ENCODE data around the gene TFEB.

Gene TFEB

DNA sequence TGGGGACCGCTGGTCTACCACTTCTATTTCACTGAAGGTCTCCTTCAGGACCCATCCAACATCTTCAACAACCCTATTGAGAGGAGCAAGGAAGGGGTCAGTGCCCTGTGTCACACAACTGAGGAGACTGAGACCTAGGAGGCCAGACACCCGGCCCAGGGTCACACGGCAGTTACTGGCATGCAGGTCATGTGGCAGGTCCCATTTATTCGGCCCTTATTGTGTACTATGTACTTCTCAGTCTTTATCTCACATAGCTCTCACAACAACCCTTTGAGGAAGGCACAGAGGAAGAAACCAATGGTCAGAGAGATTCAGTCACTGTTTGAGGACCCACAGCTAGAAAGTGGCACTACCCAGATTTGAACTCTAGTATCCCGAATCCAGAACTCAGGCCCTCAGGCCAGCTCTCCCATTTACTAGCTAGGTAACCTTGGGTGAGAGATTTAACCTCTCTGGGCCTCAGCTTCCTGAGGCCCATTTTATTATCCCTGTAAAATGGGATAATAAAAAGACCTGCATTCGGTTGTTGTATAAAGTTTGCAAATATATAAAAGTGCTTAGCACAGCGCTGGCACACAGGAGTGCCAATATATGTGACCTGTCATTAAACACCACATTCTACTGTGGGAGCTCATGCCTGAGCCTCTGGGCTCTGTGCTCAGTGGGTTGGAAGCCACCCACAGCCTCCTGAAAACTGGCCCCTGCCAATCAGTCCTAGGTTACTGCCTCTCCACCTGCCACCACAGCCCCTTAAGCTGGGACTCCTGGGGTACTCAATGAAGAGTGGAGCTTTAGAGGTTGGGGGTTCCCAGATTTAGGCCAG is 15.8 kb downstream of the TFEB start:
- Histone ChIP-seq H3K27me3 (ENCODE audit: insufficient read depth, low read length) (no peaks in the 10 kb centered on the region), H3K36me3 (ENCODE audit: insufficient read depth, low read length) (no peaks in the 10 kb centered on the region), H3K9me3 (ENCODE audit: low read length) (no peaks in the 10 kb centered on the region), H3K4me3 (ENCODE audit: low read length) (no peak overlapping the region), H3K4me1 (ENCODE audit: insufficient read depth, low read length) (no peaks in the 10 kb centered on the region), H2AFZ (ENCODE audit: low read depth, low read length) (no peak overlapping the region)

DNA sequence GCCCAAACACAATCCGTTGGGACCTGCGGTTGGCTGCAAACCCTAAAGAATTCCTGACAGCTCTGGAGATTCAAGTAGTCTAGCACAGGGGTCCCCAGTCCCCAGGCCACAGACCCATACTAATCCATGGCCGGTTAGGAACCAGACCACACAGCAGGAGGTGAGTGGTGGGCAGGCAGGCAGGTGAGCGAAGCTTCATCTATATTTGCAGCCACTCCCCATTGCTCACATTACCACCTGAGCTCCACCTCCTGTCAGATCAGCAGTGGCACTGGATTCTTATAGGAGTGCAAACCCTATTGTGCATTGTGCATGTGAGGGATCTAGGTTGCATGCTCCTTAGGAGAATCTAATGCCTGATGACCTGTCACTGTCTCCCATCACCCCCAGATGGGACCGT is 16.6 kb downstream of the TFEB start:
- no peaks in the 10 kb centered on the region for H3K36me3 ChIP-seq (ENCODE audit: insufficient read depth, low read length)

DNA sequence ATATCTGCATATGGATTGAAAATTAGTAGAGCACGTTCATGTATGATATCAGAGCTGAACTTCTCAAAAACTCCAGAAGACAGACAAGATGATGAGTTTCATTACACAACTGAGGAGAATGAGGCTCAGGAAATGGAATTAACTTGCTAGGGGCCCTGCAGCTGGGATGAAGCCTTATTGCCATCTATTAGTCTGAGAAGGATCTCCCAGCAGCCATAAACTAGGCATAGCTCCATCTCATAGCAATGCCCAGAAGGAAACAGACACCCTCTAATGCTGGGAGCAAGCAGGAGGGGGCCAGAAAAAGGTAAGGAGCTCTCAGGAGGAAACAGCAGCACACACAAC is 18.0 kb downstream of the TFEB start:
- no peaks in the 10 kb centered on the region for H3K9me3 ChIP-seq (ENCODE audit: low read length)
- H3K4me3 ChIP-seq (ENCODE audit: low read length) = no peak overlapping the region
- no peak overlapping the region for H2AFZ ChIP-seq (ENCODE audit: low read depth, low read length)
- no peaks in the 10 kb centered on the region for H3K4me1 ChIP-seq (ENCODE audit: insufficient read depth, low read length)
- H3K36me3 ChIP-seq (ENCODE audit: insufficient read depth, low read length) = no peaks in the 10 kb centered on the region
- no peaks in the 10 kb centered on the region for H3K27me3 ChIP-seq (ENCODE audit: insufficient read depth, low read length)

More for the DNA sequence above, 16.6 kb downstream of the TFEB start:
- H3K4me3 ChIP-seq (ENCODE audit: low read length) = no peak overlapping the region
- no peaks in the 10 kb centered on the region for H3K4me1 ChIP-seq (ENCODE audit: insufficient read depth, low read length)
- no peaks in the 10 kb centered on the region for H3K9me3 ChIP-seq (ENCODE audit: low read length)
- no peaks in the 10 kb centered on the region for H3K27me3 ChIP-seq (ENCODE audit: insufficient read depth, low read length)
- H2AFZ ChIP-seq (ENCODE audit: low read depth, low read length) = no peak overlapping the region

DNA sequence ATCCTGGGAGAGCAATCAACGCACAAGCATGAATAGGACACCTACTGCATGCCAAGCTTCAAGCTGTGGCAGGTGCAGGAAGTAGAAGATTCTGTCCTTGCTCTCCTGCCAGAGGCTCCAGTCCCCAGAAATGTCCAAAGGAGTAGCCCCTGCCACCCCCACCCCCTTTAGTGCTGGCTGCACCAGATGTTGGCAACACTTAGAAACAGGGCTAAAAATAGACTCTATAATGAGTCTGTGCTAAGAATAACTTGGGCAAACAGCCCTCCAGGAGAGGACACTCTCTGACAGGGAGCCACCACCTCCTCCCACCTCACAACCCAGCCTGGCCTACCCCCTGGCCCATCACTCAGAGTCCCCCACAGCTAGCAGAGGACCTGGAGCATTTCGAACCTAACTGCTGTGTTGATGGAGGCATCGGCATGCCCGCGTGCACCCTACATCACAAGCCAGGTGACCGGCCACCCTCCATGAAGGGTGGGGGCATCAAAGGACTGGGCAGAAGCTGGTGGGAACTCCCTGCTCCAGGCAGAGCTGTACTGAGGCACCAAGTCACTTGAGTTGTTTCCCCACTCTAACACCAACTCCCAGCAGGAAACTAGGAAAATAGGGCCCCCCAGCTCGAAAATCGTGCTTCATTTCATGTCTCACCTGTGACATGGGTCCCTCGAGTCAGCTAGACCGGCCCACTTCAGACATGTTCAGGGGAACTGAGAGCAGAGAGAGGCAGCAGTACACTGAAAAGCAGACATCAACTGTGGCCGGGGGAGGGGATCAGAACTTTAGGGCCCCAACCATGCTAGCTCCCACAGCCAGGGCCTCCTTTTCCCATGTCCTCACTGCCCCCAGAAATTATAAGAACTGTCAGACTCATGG is 18.7 kb downstream of the TFEB start:
- Histone ChIP-seq H2AFZ (ENCODE audit: low read depth, low read length) (no peak overlapping the region), H3K27me3 (ENCODE audit: insufficient read depth, low read length) (no peaks in the 10 kb centered on the region), H3K9me3 (ENCODE audit: low read length) (no peaks in the 10 kb centered on the region), H3K4me3 (ENCODE audit: low read length) (no peak overlapping the region), H3K36me3 (ENCODE audit: insufficient read depth, low read length) (no peaks in the 10 kb centered on the region), H3K4me1 (ENCODE audit: insufficient read depth, low read length) (no peaks in the 10 kb centered on the region)

DNA sequence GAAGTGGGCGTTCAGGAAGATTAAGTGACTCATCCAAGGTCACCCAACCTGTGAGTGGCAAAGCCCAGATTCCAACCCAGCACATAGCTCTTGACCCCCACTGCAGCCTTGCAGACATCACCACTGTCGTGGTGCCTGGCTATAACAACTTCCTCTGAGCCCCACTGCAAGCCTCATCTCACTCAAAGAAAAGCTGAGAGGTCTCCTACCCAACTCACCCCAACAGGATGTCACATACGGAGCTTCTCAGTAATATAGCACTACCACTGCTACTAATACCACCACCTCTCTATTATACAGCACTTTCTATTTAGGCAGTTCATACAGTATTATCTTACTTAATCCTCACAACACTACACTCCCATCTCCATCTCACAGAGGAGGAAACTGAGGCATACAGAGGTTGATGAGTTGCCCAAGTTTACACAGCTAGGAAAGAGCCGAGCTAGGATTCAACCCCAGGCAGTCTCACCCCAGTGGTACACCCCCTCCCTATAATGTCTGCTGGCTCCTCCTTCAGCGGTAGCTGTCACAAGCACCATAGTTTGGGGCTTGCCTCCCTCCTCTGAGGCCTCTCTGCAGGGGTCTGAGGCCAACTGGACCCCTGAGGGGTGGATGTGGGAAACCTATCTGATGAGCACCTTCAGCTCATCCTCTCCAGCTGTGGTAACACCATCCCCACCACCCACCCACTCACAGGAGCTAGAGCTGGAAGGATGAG is 19.5 kb downstream of the TFEB start:
- Histone ChIP-seq H3K4me3 (ENCODE audit: low read length) (no peak overlapping the region), H3K36me3 (ENCODE audit: insufficient read depth, low read length) (no peaks in the 10 kb centered on the region), H3K4me1 (ENCODE audit: insufficient read depth, low read length) (no peaks in the 10 kb centered on the region), H3K9me3 (ENCODE audit: low read length) (no peaks in the 10 kb centered on the region), H2AFZ (ENCODE audit: low read depth, low read length) (no peak overlapping the region), H3K27me3 (ENCODE audit: insufficient read depth, low read length) (peaks cover 7% of the 10 kb centered on the region)

DNA sequence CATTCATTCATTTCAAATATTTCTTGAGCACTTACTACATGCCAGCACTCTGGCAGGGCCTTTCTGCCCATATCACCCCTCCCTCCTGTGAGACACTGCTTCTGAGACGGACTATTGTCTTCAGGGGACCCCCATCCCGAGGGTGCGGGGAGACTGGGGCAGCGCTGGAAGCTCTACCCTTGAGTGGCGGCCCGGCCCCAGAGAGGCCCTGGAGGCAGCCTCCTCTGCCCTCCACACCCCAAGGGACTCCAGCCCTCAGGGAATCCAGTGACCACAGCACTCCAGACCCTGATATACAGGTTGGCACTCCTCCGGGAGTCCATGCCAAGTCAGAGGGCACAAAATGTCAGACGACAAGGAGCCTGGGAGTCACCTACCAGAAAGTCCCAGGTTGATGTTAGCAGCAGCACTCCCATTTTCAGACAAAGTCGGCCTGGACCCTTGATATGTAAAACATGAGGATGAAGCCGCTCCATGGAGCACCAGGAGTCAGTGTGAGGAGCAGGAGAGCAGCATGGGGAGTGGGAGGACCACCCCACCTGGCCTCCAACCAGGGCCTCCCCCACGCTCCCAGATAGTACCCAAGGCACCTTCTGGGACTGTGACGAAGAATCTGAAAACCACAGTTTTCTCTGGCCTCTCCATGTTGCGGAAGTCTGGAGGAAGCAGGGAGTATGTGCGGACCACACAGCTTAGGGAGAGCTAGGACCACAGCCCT is 20.7 kb downstream of the TFEB start:
- no peaks in the 10 kb centered on the region for H3K9me3 ChIP-seq (ENCODE audit: low read length)
- H3K4me3 ChIP-seq (ENCODE audit: low read length) = no peak overlapping the region
- H2AFZ ChIP-seq (ENCODE audit: low read depth, low read length) = no peak overlapping the region
- H3K4me1 ChIP-seq (ENCODE audit: insufficient read depth, low read length) = no peaks in the 10 kb centered on the region
- H3K27me3 ChIP-seq (ENCODE audit: insufficient read depth, low read length) = peaks cover 14% of the 10 kb centered on the region
- no peaks in the 10 kb centered on the region for H3K36me3 ChIP-seq (ENCODE audit: insufficient read depth, low read length)

DNA sequence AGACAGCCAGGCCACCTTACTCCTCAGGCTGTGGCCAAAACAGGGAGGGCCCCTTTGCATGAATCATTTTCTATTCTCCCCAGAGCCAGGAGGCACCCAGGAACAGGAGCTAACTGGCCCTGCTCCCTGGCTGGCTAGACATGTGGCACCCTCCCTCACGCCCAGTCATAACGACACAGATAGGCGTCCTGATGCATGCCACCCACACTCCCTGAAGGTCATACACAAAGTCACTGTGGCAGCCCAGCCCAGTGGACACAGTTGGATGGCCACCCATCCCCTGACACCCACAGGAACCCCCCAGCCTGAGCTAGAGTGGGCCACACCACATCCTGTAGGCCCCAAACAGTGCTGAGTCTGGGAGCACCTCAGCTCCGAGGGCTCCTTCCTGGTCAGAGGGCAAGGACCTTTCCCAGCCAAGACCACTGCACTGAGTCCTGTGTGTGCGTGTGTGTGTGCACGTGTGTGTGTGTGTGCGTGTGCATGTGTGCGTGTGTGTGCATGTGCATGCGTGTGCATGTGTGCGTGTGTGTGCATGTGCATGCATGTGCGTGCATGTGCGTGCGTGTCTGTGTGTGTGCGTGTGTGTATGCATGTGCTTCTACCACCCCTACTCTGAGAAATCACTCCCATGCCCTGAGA is 21.6 kb downstream of the TFEB start:
- Histone ChIP-seq H3K9me3 (ENCODE audit: low read length) (no peaks in the 10 kb centered on the region), H3K27me3 (ENCODE audit: insufficient read depth, low read length) (peaks cover 15% of the 10 kb centered on the region), H3K4me1 (ENCODE audit: insufficient read depth, low read length) (no peaks in the 10 kb centered on the region), H3K4me3 (ENCODE audit: low read length) (no peak overlapping the region), H2AFZ (ENCODE audit: low read depth, low read length) (no peak overlapping the region), H3K36me3 (ENCODE audit: insufficient read depth, low read length) (no peaks in the 10 kb centered on the region)

DNA sequence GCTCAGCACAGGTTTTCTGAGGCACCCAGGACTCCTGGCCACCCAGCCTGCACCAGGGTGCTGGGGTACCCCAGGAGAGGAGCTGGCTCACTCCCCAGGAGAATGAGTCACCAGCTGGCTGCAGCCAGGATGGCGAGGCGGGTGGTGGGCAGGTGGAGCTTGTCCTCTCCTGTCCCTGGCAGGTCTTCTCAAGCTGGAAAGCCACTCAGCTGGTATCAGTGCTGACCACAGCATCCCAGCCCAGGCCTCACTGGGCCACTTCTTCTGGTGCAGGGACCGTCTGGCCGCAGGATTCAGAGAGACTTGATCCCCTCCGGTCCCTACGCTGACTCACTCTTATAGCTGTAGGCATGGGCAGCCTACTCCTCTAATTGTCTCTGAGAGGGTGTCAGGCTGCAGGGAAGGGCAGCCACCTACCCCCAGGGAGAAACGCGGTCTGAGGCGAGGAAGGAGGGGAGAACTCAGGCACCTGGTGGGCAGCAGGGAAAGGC is 22.2 kb downstream of the TFEB start:
- Histone ChIP-seq H3K36me3 (ENCODE audit: insufficient read depth, low read length) (no peaks in the 10 kb centered on the region), H2AFZ (ENCODE audit: low read depth, low read length) (no peak overlapping the region), H3K4me1 (ENCODE audit: insufficient read depth, low read length) (no peaks in the 10 kb centered on the region), H3K4me3 (ENCODE audit: low read length) (no peak overlapping the region), H3K27me3 (ENCODE audit: insufficient read depth, low read length) (peaks cover 21% of the 10 kb centered on the region), H3K9me3 (ENCODE audit: low read length) (no peaks in the 10 kb centered on the region)

DNA sequence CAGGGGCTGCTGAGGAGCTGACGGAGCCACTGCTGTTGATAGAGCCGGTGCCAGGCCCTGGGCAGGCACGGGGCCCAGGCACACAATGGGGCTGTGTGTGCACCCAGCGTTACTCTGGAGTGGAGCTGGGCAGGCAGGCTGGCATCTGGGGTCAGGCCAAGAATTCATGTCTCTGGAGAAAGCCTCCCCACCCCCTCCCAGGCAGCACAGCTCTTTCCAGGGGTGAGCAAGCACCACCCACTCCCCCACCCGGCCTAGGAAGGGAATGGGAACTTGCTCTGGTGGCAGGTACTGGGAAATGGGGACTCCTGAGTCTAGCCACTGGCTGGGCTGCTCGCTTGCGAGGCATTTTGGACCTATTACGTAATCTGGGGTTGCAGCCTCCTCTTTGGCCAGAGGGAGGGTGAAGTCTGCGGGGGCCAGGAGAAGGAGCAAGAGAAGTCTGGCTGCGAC is 22.7 kb downstream of the TFEB start:
- no peaks in the 10 kb centered on the region for H3K9me3 ChIP-seq (ENCODE audit: low read length)
- H3K4me3 ChIP-seq (ENCODE audit: low read length) = no peak overlapping the region
- no peak overlapping the region for H2AFZ ChIP-seq (ENCODE audit: low read depth, low read length)
- no peaks in the 10 kb centered on the region for H3K4me1 ChIP-seq (ENCODE audit: insufficient read depth, low read length)
- H3K27me3 ChIP-seq (ENCODE audit: insufficient read depth, low read length) = peaks cover 24% of the 10 kb centered on the region
- H3K36me3 ChIP-seq (ENCODE audit: insufficient read depth, low read length) = no peaks in the 10 kb centered on the region

DNA sequence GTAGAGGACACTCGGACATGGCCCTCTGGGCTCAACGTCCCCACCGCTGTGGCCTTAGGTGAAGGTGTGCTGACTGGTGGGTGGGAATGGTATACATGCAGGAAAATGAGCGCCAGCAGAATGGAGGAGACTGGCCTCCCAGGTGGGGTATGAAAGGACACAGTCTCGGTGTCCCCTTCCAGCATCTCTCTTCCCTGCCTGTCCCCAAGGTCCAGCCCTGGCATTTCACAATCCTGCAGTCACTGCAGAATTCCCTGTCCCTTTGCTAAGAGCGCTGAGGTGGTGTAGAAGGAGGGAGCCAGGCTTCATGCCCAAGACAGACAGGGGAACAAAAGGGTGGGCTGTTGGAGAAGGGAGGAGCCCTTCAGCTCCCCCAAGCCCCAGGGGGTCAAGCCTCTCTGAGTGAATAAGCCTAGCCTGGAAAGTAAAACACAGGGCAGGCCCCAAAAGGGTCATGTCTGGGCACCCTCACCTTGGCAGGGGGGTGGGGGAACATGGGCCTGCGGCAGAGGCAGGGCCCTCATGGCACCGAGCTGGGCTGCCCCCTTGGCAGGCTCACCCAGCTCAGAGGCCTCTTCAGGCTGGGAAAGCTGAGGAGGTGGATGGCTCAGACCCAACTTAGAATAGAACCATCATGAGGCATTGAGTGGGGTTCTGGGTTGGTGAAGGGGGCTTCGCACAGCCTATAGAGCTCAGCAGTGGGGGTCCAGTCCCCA is 23.9 kb downstream of the TFEB start:
- H3K27me3 ChIP-seq (ENCODE audit: insufficient read depth, low read length) = peaks cover 27% of the 10 kb centered on the region

DNA sequence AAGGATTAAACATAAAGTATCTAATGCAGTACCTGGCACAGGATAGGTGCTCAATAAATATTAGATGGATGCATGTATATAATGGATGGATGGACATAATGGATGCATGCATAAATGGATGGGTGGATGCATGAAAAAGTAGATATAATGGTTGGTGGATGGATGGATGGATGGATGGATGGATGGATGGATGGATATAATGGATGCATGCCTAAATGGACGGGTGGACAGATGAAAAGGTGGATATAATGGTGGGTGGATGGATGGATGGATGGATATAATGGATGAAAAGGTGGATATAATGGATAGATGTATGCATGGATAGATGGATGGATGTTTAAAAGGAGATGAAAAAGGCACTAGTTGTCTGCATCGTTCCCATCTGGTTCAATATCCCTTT is 26.0 kb downstream of the TFEB start:
- Histone ChIP-seq H3K4me3 (ENCODE audit: low read length) (no peak overlapping the region), H3K36me3 (ENCODE audit: insufficient read depth, low read length) (no peaks in the 10 kb centered on the region), H3K27me3 (ENCODE audit: insufficient read depth, low read length) (peaks cover 31% of the 10 kb centered on the region), H3K9me3 (ENCODE audit: low read length) (no peaks in the 10 kb centered on the region), H3K4me1 (ENCODE audit: insufficient read depth, low read length) (no peaks in the 10 kb centered on the region), H2AFZ (ENCODE audit: low read depth, low read length) (no peak overlapping the region)

More for the DNA sequence above, 23.9 kb downstream of the TFEB start:
- Histone ChIP-seq H3K4me3 (ENCODE audit: low read length) (no peak overlapping the region), H3K4me1 (ENCODE audit: insufficient read depth, low read length) (no peaks in the 10 kb centered on the region), H3K36me3 (ENCODE audit: insufficient read depth, low read length) (no peaks in the 10 kb centered on the region), H3K9me3 (ENCODE audit: low read length) (no peaks in the 10 kb centered on the region), H2AFZ (ENCODE audit: low read depth, low read length) (no peak overlapping the region)

DNA sequence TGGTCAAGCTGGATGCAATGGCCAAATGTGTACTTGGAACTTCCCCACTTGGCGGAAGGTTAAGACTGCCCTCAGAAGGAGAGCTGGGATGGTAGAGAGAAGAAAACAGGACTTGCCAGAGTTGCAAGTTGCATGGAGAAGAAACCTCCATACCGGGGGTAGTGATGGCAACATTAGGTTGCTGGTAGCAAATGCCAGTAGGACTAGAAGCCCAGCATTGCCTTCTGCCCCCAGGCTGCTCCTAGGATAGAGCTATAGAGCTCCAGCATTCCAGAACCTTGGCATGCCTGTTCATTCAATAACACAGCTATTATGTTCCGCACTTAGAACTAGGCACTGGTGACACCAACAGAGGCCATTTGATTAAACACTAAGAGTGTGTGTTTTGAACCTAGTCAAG is 26.6 kb downstream of the TFEB start:
- H3K9me3 ChIP-seq (ENCODE audit: low read length) = no peaks in the 10 kb centered on the region
- H3K36me3 ChIP-seq (ENCODE audit: insufficient read depth, low read length) = no peaks in the 10 kb centered on the region
- H3K4me1 ChIP-seq (ENCODE audit: insufficient read depth, low read length) = no peaks in the 10 kb centered on the region
- no peak overlapping the region for H2AFZ ChIP-seq (ENCODE audit: low read depth, low read length)
- no peak overlapping the region for H3K4me3 ChIP-seq (ENCODE audit: low read length)
- peaks cover 31% of the 10 kb centered on the region for H3K27me3 ChIP-seq (ENCODE audit: insufficient read depth, low read length)
